Measurements from ENCODE around the gene DPP7.
A peak's percentile ranks its signal among the peaks of the same experiment; 100 is the strongest.
"Not testable (repeated sequence)": the region's sequence is repeated elsewhere in the genome, so short reads cannot be mapped to it uniquely, and the experiment has no call there.

DPP7 gene

DNA sequence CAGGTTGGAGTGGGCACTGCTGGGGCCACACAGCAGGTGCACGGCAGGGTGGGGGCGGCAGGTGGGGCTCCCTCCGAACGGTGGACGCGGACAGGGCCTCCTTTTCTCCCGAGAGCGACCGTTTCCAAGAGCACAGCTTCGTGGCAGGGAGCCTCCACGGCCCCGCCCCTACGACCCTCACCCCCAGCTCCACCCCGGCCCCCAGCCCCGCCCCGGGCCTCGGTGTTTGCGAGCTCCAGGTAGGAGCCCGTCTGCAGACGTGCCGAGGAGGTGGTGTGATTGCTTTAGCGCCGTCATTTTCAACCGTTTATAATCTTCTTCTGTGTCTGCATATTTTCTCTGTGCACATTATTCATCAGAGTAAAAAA lies 33.2 kb upstream of the DPP7 start:
- no peak for DNase-seq

DNA sequence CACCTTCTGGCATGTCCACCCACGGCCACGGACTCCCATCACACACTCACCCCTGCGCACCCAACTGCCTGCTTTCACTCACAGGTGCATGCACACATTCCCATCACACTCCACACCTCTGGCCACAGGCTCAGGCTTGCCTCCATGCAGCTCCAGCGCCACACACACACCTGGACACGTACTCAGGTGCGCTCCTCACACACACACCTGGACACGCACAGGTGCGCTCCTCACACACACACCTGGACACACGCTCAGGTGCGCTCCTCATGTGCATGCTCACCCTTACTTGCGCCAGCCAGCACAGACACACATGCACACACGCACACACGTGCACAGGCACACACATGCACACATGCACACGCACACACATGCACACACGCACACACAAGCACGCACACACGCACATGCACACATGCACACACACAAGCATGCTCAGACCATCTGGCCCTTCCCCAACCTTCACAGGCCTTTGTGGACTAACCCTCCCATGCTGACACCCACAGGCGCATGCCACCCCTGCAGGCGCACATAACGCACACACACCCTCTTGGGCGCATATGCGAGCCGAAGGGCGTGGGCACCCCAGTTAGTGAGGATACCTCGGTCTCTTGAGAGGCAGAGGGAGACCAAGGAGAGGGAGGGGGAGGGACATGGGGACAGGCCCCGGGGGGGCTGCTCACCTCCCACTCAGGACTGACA lies 32.7 kb upstream of the DPP7 start:
- no peak for DNase-seq

DNA sequence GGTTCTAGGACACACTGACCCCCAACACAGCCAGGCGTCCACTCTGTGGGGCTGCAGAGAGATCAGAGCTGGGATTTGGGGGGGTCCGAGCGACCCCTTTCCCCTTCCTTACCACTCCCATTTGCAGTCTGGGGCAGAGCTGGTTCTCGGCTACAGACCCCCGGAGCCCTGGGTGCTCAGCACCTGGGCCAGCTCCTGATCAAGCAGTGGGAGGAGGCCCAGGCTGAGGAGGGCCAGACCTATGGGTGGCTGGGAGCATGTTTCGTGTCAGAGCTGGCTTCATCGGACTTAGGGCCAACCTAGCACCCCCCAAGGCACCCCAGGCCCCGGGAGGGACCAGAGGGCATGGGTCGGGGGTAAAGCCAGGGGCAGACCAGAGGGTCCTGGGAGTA lies 32.0 kb upstream of the DPP7 start:
- DNase-seq = no peak

DNA sequence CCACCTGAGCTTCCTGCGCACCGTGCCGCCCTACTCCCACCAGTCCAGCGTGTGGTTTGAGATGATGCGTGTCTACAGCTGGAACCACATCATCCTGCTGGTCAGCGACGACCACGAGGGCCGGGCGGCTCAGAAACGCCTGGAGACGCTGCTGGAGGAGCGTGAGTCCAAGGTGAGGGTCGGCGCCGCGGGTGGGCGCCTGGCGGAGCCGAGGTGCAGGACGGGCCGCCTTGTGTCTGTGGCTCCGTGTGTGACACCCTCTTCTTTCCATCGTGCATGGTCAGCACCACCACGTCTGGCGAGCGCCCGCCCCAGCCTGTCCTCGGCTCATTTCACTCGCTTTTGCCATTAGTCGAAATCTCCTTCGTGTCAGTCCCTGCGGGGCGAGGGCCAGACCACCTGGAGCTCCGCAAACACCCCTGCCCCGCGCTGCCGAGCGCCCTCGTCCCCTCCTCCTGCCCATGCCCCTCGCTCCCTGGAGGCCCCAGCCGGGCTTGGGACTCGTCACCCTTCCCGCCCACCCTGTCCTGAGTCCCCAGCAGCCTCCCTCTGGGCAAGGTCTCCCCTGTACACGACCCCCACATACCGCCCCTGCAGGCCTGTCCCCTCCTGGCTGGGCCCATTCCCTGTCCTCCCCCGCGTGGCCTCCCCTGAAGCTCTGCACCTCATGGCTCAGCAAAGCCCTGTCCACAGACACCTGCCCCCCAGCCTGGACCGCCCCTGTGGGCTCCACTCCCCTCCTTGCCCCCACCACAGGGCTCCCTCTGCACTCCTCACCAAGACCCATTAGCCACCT lies 31.4 kb upstream of the DPP7 start:
- DNase-seq = no peak

DNA sequence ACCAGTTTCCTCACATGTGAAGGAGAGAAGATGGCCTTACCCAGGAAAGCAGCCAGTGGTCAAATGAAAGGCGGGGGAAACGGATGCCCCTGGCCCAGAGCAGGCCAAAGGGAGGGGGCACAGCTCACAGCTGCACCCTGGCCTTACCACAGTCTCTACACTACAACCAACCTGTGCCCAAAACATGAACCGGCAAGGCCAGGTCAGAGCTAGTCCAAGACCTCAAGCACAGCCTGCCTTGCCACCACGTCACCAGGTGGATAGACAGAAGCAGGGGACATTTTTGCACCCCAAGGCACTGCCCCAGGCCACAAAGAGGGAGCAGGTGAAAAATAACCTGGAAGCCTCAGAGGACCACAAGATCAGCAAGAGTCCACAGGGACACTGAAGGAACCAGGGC lies 28.9 kb upstream of the DPP7 start:
- no peak for DNase-seq

DNA sequence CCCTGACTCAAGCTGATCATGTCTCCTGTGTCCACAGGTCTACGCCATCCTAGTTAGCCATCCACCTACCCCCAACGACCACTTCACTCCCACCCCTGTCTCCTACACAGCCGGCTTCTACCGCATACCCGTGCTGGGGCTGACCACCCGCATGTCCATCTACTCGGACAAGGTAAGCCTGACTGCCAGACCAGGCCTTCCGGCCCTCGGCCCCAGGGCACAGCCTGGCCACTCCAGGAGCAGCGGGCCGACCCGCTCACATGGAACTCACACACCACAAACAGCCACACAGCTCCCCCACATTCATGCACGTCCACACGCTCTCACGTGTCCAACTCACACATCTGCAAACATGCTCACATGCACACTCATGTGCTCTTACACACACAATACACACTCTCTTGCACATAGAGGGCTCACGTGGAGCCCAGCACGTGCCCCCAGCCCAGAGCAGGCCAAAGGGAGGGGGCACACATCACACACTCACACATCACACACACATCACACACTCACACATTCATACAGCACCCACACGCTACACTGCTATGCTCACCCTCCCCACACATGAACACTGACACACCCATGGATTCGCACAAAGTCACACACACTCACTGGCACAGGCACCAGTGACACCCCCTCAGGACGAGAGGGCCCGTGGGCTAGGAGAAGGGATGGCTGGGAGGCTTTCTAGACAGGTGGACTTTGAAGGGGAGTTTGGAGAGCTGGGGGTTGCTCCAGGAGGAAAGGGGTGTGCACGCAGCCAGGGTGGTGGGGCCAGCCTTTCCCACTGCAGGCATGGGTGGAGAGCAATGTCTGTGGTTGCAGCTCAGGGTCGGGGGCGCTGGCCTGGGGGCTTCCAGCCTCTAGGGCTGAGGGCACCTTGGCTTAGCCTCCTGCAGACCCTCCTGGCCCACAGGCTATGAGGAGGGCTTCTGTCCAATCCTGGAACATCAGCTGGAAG lies 27.7 kb upstream of the DPP7 start:
- DNase-seq = no peak

DNA sequence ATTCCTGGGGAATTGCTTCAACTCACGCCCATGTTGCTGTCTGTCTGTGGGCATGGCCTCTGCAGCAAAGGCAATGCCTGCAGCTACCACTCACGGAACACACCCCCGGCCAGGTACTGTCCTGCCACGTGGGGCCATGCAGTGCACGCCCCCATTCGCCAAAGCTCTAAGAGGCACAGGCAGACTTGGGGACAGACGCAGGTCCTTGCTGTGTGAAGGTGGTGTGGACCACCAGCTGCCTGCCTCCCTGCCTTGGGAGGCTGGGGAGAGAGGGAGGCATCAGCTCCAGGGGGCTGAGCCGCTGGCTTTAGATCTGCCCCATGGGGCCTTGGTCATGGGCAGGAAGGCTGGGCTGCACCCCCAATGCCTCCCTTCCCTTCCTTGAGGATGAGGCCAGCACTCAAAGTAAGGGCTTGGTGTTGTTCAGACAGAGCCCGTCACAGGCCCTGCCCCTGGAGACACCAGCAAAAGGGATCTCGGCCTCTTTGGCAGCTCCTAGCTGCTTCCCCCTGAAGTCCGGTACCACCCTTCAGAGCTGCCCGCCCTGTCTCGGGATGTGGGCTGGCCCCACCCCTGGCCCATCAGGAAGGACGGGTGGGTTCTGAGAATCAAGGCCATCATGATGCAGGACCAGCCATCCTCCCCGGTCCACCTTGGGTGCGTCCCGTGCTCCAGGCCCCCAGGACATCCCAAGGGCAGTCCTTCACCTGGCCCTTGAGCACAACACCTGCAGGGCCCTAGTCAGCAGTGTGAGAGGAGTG lies 26.7 kb upstream of the DPP7 start:
- no peak for DNase-seq

DNA sequence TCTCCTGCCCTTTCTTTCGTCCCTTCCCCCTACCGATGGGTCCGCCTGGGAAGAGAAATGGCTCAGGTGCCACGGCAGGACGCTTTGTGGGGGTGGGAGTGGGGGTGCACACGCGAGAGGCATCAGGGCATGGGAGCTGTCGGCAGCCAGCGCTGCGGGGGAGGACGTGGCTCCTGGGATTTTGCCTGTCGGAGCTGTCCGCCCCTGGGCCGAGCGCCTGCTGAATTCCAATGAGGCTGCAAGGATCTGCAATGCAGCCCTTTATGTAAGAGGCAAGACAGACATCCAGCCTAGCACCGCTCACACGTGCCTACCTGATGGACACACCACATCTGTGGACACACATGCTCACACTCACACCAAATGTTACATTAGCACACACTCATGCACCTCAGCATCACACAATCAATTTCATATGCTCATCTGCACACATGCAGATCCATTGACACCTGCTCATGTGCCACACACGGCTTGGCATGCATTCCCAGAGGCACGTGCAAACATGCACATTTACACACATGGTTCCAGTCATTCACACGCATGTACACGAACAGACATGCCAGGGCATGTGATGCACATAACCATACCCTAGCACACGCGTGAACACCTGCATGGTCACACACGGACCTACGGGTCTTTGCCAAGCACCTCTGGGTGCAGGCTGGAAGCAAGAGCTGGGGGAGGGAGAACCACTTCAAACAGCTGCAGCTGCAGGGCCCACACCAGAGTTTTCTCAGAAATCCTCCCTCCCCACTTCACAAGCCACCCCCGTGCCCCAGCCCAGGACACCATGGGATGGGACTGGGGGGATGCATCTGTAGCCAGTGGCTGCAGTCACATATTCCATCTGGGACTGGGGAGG lies 25.8 kb upstream of the DPP7 start:
- no peak for DNase-seq

DNA sequence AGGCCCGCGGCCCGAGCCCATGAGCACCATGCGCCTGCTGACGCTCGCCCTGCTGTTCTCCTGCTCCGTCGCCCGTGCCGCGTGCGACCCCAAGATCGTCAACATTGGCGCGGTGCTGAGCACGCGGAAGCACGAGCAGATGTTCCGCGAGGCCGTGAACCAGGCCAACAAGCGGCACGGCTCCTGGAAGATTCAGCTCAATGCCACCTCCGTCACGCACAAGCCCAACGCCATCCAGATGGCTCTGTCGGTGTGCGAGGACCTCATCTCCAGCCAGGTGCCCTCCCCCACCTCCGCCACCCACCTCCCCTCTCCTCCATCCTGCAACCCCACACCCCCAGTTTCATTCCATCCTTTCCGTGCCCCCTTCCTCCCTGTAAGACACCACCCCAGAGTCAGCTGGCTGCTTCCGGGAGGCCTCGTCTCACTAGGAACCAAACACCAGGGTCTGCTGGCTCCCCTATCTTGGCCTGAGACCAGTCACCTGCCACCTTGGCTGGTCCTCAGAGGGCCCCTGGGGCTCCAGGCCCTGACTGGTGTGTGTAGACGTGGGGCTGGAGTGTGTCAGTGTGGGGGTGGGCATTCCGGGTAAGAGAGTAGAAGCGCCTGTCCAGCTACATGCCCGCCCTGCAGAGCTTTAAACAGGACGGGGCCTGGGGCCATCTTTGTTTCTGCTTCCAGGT lies 25.1 kb upstream of the DPP7 start:
- no peak for DNase-seq

DNA sequence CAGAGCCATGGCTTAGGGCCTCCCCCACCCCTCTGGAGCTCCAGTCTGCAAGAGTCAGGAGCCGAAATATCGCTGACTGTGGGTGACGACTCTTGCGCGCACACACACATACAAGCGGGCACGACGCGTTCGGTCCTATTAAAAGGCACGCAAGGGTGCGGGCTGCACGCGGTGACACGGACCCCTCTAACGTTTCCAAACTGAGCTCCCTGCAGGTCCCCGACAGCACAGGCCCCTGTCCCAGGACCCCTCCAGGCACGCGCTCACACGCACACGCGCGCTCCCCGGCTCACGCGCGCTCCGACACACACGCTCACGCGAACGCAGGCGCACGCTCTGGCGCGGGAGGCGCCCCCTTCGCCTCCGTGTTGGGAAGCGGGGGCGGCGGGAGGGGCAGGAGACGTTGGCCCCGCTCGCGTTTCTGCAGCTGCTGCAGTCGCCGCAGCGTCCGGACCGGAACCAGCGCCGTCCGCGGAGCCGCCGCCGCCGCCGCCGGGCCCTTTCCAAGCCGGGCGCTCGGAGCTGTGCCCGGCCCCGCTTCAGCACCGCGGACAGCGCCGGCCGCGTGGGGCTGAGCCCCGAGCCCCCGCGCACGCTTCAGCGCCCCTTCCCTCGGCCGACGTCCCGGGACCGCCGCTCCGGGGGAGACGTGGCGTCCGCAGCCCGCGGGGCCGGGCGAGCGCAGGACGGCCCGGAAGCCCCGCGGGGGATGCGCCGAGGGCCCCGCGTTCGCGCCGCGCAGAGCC lies 24.4 kb upstream of the DPP7 start, which contains the start of gene GRIN1:
TSS of gene GRIN1 (plus strand) at position 433 of the 746 bp plus-strand sequence. CDS start 333 bp downstream, outside the sequence.
- DNase-seq = peak; percentile 39

DNA sequence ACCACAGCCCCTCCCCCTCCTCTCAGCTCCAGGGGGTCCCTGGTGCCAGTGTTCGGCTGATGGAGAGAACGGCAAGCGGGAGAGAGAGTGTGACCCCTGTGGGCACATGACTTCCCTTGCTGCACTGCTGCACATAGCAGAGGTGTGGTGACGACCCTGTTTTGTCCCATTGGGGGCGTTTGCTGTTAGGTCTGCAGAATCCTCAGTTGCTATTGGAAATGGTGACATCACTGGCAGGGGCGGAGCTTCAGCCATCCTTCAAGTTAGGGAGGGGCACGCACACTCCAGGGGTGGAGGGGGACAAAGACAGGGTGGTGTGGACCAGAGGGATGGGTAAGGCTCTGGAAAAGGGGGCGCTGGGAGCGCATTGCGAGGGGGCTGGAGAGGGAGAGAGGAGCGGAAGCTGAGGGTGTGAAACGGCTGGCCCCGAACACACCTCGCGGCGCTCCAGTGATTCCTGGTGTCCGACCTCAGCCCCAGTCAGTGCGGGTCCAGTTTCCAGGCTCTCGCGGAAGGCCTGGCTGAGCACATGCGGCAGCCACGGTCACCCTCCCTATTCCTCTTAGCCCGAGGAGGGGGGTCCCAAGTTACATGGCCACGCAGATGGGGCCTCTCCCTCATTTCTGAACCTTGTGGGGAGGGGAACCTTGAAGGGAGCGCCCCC lies 23.7 kb upstream of the DPP7 start:
- DNase-seq = peak; percentile 35

DNA sequence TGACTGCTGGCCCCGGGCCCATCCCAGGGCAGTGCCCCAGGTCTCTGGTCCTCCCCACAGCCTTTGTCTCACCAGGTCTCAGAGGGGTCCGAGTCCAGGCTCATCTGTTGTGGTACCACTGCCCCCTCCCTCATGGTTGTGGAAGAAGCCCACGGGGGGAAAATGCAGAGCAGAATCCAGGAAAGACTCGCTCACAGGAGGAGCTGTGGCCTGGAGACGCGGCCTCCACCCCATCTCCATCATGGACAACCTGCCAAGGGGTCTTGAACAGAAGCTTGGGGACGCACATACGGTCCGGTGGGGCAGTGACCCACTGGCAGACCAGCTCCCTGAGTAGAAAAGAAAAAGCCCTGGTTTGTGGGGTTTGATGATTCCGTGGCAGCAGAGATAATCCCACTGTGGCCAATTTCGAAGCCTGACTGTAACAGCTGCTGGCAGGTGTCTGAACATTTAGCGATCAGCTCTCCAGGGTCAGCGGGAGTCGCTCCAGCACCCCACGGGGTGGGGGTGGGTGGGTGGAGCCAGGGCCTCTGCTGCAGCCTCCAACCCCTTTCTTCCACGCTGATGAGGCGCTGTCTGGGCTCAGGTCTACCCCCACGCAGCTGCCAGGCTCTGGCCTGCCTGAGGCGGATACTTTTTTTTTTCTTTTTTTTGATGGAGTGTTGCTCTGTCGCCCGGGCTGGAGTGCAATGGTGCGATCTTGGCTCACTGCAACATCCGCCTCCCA lies 22.5 kb upstream of the DPP7 start:
- no peak for DNase-seq

DNA sequence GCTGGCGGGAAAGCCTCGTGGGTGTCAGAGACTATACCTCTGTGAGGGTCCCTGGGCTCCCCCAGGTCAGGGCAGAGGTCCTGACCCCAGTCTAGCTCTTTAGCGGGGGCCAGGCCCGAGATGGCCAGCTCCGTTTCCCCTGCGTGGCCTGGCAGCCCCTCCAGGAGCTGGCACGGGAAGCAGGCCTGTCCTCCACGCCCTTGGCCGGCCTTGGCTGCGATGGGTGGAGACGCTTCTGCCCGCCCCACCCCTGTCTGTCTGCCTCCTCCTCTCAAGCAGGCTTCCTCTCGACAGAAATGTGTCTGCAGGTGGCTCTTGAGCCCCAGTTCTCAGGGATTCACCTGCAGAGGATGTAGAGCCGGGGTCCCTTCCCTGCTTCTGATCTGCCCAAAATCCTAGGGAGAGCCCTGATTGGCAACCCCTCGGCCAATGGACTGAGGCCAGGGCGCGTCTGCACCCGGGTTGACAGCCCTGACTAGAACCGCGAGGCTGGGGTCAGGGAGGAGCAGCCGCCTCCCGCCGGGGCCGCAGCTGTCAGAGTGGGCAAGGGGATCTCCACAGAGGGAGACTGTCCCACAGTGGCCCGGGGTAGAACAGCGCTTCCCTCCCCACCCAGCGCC lies 21.8 kb upstream of the DPP7 start:
- no peak for DNase-seq

DNA sequence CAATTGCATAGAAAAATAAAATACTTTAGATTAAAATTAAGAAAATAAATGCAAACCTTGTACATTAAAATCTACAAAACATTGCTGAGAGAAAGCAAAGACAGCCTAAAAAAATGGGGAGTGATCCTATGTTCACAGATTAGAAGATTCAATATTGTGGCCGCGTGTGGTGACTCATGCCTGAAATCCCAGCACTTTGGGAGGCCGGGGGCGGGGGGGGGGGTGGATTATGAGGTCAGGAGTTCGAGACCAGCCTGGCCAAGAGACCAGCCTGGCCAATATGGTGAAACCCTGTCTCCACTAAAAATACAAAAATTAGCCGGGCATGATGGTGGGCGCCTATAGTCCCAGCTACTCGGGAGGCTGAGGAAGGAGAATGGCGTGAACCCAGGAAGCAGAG lies 20.6 kb upstream of the DPP7 start:
- DNase-seq = not testable (repeated sequence)

DNA sequence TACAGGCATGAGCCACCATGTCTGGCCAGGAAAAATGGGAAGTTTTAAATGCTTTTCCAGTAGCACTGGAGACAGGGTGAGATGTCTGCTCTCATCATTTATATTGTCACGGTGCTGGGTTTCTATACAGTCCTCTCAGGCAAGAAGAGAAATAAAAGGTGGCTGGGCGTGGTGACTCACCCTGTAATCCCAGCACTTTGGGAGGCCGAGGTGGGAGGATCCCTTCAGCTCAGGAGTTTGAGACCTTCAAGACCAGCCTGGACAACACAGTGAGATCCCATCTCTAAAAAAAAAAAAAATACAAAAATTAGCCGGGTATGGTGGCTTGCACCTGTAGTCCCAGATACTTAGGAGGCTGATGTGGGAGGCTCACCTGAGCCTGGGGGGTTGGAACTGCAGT lies 19.7 kb upstream of the DPP7 start:
- no peak for DNase-seq

DNA sequence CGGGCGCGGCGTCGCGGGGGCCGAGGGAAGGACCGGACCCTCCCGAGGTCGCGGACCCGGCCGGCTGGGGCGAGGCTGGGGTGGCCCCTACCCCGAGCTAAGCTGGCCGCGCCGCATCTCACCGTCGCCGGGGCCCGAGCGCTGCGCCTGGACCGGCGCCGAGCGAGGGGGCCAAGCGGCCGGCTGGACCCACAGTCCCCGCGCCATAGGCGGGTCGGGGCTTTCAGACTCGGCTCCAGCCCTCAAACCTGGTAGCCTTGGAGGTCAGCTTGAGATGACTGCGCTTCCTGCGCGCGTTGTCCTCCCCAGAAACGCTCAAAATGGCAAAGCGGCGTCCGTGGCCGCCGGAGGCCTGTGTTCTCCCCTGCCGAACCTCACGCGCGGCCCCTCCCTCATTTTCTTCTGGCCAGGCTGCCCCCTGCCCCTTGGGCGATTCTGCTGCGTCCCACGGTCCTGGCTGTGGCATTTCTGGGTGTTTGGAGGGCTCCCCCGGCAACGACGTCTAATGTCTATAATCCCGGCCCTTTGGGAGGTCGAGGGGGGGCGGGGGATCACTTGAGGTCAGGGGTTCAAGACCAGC lies 15.7 kb upstream of the DPP7 start:
- no peak for DNase-seq

DNA sequence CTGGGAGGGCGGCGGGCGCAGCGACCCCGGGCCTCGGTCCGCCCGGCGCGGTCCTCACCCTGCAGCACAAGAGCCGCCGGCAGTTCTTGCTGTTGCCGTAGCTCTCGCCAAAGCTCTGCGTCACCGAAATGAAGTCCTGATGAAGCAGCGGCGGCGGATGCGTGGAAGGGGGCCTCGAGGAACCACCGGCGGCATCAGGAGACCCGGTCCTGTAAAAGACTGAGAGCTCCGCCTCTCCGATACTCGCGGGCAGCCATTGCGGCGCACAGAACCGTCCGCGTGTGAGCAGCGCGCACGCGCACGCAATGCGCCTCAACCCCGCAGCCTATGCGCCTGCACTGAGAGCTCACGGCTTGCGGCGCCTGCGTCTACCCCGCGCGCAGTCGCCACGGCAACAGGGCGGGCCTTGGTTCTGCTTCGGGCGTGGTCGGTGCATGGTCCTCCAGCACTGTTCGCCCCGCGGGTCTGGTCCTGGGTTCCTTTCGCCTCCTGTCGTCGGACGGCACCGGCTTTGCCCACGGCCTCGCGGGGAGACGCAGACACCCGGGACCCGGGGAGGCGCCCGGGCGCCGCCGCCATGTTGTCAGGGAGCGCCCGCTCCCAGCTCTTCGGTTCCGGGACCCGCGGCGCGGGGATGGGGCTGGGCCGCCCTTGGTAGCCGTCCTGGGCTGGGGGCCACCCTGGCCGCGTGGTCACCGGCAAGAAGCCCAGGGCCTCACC lies 15.1 kb upstream of the DPP7 start:
- DNase-seq = peak; percentile 94
